Uterine smooth muscle cell (primary cell): ENCODE measurements around the gene PTCHD4. TPM values are rescaled to one million over a fixed set of nuclear protein-coding genes. Genes with fewer than 3 reads are reported as not detected.

ENCODE experiments used
- total RNA-seq: library from RNA; depleted of rRNA; stranded (reverse); fragments of >200 nt; gene quantifications from 2 replicates; pipeline ENCODE4 v1.2.3, GENCODE V29; 2014

The PTCHD4 gene
- 0.33 and 1.5 TPM in 2 replicates for total RNA-seq

DNA sequence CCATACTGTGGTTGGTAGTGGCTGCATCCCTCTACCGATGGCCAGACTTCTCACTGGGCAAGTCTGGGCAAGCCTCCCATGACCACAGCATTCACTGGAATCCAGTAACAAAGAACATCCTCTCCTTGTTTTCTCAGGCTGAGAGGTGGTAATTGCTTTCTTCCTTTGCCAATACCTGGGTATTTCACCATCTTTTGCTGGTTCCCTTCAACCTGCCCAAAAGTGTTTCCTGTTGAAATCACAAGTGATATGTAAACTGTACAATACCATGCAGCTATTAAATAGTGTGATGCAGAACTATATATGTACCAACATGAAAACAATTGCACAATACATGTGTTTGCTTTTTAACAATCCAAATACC is at the start of gene PTCHD4:
Gene PTCHD4, minus strand, starts transcription at position 55 of the 364 bp plus-strand sequence. CDS start 42,240 bp downstream, outside the sequence.

